NCI-H2171 (cell line): ENCODE results near the gene GRAP.

Experiments
- DNase-seq: peaks from one replicate; lab custom pipeline; 2025; lab: John Stamatoyannopoulos, UW

The GRAP gene

GRCh38 chr17:19018600-19018950, 28.2 kb downstream of the GRAP start:
- no peak for DNase-seq

- DNase-seq: no peak
Measured at GRCh38 chr17:19017804-19018599, 28.8 kb downstream of the GRAP start.

DNA sequence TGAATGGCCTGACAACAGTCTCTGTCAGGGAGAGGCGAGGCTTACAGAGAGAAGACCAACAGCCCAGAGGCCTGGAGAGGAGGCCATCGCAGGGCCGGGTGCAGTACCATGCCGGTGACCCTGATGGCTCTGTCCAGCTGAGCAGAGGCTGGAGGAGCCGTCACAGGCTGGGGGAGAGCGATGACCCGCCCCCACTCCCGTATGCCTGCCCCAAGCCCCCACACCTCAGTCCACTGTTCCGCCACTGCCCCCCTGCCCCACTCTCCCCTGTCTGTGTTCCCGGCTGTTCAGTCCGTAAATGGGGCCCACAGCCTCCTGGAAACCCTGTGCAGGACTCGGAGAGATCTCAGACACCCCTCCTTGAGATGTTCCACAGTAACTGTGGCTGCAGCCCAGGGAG, 29.4 kb downstream of the GRAP start:
- DNase-seq: no peak

GRCh38 chr17:19016881-19017280, 29.9 kb downstream of the GRAP start:
- DNase-seq: no peak

DNA sequence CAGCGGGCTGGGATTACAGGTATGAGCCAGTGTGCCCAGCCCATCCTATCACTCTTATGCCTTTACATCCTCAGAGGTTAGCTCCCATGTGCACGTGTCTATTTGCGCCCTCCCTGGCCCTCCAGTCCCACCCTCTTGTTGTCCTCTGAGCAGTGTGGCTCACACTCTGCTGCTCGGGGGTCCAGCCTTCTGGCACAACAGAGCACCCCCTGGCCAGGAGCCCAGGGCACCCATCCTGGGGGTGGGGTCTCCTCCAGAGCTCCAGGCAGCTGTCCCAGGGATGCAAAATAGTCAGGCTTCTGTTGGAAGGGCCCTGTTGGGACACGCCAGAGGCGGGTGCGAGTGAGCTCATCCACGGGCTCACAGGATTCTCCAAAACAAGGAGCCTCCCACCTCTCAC, 30.5 kb downstream of the GRAP start:
- DNase-seq: no peak

- no peak for DNase-seq
Measured at GRCh38 chr17:19015428-19015827, 31.3 kb downstream of the GRAP start.

DNA sequence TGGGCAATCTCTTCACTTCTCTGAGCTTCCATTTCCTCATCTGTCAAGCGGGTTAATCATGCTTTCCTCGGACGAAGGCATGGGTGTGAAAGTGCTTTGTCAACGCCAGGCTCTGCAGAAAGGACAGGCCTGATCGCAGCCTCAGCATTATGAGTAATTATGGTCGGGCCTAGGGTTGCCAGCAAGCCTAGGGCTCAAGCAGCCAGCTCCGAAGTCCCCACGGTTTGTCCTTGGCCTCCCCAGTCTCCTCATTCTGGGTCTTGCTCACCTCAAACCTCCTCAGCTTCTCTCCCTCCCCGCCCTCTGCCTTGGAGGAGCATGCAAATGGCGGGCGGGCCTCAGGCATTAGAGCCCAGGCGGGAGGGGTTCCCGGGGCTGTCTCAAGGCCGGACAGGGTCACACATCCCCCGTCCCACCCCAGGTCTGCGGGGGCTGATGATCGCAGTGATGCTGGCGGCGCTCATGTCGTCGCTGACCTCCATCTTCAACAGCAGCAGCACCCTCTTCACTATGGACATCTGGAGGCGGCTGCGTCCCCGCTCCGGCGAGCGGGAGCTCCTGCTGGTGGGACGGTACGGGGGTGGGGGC, 32.0 kb downstream of the GRAP start:
- no peak for DNase-seq

- no peak for DNase-seq
Measured at GRCh38 chr17:19013806-19014627, 32.7 kb downstream of the GRAP start.

DNA sequence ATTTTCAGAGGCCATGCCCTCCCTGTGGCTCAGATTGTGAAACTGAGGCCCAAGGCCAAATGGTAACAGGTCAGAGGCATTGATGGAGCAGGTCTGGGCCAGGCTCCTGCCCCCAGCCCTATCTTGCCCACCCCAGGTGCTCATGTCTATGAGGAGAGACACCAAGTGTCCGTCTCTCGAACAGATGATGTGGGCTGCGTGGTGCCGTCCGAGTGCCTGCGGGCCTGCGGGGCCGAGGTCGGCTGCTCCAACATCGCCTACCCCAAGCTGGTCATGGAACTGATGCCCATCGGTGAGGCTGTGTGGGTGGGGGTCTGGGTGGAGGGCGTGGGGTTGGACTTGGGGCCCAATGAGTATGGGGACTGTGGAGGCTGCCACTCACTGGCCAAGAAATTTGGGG, 33.5 kb downstream of the GRAP start:
- no peak for DNase-seq

GRCh38 chr17:19012171-19013080, 34.3 kb downstream of the GRAP start:
- DNase-seq: no peak

DNA sequence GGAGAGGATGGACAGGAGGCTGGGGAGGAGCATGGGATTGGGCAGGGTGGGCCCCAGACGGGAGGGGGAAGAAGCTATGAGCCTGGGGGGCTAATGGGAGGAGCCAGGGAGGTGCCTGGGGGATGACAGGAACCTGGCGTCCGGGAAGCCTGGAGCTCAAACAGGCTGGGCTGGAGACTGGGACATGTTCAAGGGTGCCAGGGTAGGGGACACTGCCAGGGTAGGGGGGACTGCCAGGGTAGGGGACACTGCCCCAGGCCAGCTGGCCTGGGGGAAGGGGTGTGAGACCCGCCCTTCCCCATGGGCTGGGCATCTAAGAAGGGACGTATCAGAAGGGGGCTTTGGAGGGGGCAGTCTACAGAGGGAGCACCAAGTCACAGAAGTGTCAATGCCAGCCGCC, 35.2 kb downstream of the GRAP start:
- no peak for DNase-seq

DNA sequence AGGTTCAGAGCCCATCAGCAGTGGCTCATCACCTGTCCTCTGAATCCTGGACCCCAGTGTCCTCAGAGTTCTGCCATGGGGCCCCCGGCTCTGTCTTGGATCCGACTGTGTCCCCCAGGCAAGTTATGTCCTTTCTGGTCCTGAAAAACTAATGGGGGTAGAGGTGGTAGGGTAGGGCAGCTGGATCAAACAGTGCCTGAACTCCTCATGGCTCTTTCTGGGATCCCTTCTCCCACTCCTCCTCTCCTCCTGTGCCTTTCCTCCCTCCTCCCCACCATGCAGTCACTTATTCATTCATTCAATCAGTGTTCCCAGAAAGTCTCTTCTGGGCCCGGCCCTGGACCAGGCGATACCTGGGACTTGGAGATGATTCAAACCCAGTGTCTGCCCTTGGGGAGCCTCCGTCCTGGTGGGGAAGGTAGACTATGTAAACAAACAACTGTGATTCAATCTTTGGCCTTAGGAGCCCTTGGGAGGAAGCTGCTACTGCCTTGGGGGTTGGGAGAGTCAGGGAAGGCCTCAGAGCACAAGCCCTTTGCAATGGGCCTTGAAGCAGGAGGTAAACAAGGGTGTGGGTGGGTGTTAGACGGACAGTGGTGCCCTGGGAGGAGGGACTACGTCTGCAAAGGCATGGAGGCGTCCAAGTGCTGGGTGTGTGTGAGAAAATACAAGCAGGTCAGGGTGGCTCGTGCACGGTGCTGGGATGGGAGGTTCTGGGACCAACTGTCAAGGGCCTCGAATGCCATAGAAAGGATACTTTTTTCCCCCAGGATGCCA, 35.8 kb downstream of the GRAP start:
- DNase-seq: no peak

- no peak for DNase-seq
Measured at GRCh38 chr17:19009970-19010369, 36.8 kb downstream of the GRAP start.

- DNase-seq: no peak
Measured at GRCh38 chr17:19006698-19007097, 40.1 kb downstream of the GRAP start.

- no peak for DNase-seq
Measured at GRCh38 chr17:19005789-19006430, 40.8 kb downstream of the GRAP start.

DNA sequence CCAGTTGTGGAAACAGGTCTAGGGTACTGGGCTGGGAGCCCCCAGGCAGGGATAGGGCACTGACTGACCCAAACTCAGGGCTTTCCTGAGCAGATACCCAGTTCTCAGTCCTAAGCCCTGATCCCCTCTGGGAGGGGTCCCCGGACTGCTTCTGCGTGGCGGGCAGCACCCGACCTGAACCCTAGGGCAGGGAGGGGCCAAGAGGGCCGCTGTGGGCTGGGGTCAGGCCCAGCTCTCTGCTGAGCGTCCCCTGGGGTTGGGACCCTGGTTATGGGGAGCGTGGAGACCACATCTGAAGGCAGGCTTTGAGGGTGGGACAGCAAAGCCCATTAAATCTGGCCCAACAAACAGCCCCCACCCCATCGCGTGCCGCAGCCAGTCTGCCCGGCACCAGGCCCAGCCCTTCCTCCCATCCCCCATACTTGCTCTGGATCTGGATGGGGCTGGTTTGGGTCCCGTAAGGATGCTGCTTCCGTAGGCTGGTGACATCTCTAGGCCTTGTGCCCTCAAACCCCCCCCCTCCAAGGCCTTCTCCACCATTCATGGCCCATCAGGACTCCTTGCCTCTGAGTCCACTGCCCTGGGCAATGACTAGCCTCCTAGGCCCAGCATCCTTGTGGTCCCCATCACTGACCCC, 41.5 kb downstream of the GRAP start:
- no peak for DNase-seq

- peak; percentile 64 for DNase-seq
Measured at GRCh38 chr17:19004421-19005136, 42.2 kb downstream of the GRAP start, which contains the start of gene FAM83G. Gene FAM83G (minus strand): TSS chr17:19004764. CDS start chr17:19004041, 723 bp downstream.

DNA sequence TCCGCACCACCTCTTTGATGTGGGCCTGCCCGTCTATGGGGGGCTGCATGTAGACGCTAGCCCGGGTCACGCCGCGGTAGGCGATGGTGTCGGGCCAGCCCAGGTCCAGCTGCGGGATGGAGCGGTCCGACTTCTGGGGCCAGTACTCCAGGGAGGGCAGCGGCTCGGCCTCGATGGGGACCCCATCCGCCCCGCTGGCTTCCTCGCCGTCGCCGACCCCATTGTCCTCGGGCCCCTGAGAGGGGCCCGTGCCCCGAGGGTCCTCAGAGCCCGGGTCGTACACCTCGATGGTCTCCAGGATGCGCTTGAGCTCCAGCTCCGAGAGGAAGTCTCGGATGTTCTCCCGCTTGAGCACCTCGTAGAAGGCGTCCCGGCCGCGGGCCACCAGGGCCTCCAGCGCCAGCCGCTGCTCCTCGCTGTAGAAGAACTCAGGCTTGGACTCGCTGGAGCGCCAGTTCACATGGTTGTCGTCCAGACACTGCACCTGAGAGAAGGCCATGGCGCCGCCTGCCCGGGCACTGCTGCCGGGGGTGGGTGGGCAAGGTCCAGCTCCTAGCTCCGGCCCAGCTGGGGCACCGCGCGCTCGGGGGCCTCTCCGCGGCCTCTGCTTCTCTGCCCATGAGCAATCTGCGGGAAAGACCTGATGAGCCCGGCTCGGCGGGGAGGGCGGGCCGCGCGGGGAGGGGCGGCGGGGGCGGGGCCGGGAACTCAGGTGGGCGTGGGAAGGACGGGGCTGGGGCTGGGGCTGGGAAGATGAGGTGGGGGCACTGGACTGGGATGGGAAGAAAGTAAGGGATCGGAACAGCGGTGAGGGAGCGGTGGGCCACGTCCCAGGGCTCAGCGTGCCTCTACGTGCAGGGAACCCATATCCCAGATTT, 43.0 kb downstream of the GRAP start:
- DNase-seq: peak; percentile 51
